ENCODE results near the gene DPY19L1.
"Not testable (repeated sequence)": the region's sequence is repeated elsewhere in the genome, so short reads cannot be mapped to it uniquely, and the experiment has no call there.

DPY19L1 gene

GRCh38 chr7:34918198-34918861, 119.0 kb downstream of the DPY19L1 start:
- not testable (repeated sequence) for DNase-seq (ENCODE audit: low spot score)

GRCh38 chr7:34917515-34917914, 119.8 kb downstream of the DPY19L1 start:
- not testable (repeated sequence) for DNase-seq (ENCODE audit: low spot score)

GRCh38 chr7:34916267-34916666, 121.0 kb downstream of the DPY19L1 start:
- no peak for DNase-seq (ENCODE audit: low spot score)

GRCh38 chr7:34912236-34912635, 125.0 kb downstream of the DPY19L1 start:
- no peak for DNase-seq (ENCODE audit: low spot score)

- not testable (repeated sequence) for DNase-seq (ENCODE audit: low spot score)
These were observed 130.9 kb downstream of the DPY19L1 start for GRCh38 chr7:34906266-34906850.

GRCh38 chr7:34904987-34905386, 132.3 kb downstream of the DPY19L1 start:
- DNase-seq (ENCODE audit: low spot score), result no peak

- DNase-seq (ENCODE audit: low spot score), result not testable (repeated sequence)
These were observed 133.4 kb downstream of the DPY19L1 start for GRCh38 chr7:34903921-34904320.

GRCh38 chr7:34902182-34902581, 135.1 kb downstream of the DPY19L1 start:
- DNase-seq (ENCODE audit: low spot score), result no peak

GRCh38 chr7:34900891-34901513, 136.3 kb downstream of the DPY19L1 start:
- no peak for DNase-seq (ENCODE audit: low spot score)

- no peak for DNase-seq (ENCODE audit: low spot score)
These were observed 142.1 kb downstream of the DPY19L1 start for GRCh38 chr7:34895202-34895601.

- no peak for DNase-seq (ENCODE audit: low spot score)
These were observed 147.3 kb downstream of the DPY19L1 start for GRCh38 chr7:34889951-34890350.

- DNase-seq (ENCODE audit: low spot score), result no peak
These were observed 150.4 kb downstream of the DPY19L1 start for GRCh38 chr7:34886856-34887255.

- not testable (repeated sequence) for DNase-seq (ENCODE audit: low spot score)
These were observed 153.4 kb downstream of the DPY19L1 start for GRCh38 chr7:34883855-34884254.

GRCh38 chr7:34879871-34880270, 157.4 kb downstream of the DPY19L1 start:
- DNase-seq (ENCODE audit: low spot score), result no peak

GRCh38 chr7:34878944-34879735, 158.1 kb downstream of the DPY19L1 start:
- DNase-seq (ENCODE audit: low spot score), result not testable (repeated sequence)
